ENCODE measurements around the gene PLCXD1. TPM values are rescaled to one million over a fixed set of nuclear protein-coding genes. Genes with fewer than 3 reads are reported as not detected.

The PLCXD1 gene
- total RNA-seq, 1 experiment from 2014 or later = 12.0 TPM

DNA sequence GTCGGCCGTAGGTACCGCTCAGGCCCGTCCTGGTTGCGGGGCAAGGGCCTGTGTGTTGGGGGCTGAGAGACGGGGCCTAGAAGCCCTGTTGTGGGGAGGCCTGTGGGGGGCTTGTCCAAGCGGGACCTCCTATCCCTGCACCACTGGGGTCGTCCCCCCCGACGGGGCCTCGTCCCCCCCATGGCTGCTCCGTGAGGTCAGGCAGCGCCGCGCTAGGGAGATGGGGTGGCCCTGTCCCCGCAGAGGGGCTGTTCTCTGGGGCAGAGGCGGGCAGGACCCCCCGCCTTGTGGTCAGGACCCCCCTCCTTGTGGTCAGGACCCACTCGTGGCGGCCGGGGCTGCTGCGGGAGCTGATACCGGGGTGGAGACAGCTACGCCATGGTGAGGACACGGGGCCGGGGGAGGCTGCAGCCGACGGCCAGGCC lies 49.6 kb downstream of the PLCXD1 start:
- H3K27me3 Mint-ChIP-seq (ENCODE audit: insufficient read depth, unreplicated experiment) = no peaks in the 10 kb centered on the region
- no peak for DNase-seq (ENCODE audit: unreplicated experiment)
- no peaks in the 10 kb centered on the region for H3K9me3 Mint-ChIP-seq (ENCODE audit: unreplicated experiment)
- TF ChIP-seq, protein P1, sequence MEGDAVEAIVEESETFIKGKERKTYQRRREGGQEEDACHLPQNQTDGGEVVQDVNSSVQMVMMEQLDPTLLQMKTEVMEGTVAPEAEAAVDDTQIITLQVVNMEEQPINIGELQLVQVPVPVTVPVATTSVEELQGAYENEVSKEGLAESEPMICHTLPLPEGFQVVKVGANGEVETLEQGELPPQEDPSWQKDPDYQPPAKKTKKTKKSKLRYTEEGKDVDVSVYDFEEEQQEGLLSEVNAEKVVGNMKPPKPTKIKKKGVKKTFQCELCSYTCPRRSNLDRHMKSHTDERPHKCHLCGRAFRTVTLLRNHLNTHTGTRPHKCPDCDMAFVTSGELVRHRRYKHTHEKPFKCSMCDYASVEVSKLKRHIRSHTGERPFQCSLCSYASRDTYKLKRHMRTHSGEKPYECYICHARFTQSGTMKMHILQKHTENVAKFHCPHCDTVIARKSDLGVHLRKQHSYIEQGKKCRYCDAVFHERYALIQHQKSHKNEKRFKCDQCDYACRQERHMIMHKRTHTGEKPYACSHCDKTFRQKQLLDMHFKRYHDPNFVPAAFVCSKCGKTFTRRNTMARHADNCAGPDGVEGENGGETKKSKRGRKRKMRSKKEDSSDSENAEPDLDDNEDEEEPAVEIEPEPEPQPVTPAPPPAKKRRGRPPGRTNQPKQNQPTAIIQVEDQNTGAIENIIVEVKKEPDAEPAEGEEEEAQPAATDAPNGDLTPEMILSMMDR (IDR thresholded peaks at IDR 0.05; ENCODE audit: unreplicated experiment) = no peak
- CTCF ChIA-PET = no interaction called here
- intact Hi-C loops (cut with micrococcal nuclease) = no loop called here
- H3K27ac Mint-ChIP-seq (ENCODE audit: low read depth, unreplicated experiment) = no peak overlapping the region
- no peaks in the 10 kb centered on the region for H3K4me1 Mint-ChIP-seq (ENCODE audit: insufficient read depth, unreplicated experiment)
- H3K4me3 Mint-ChIP-seq (ENCODE audit: unreplicated experiment) = no peak overlapping the region
- no TSS peak for BruUV-seq (replicated peaks)
- no peaks in the 10 kb centered on the region for H3K36me3 Mint-ChIP-seq (ENCODE audit: insufficient read depth, unreplicated experiment)
- POLR2A ChIA-PET = no interaction called here

DNA sequence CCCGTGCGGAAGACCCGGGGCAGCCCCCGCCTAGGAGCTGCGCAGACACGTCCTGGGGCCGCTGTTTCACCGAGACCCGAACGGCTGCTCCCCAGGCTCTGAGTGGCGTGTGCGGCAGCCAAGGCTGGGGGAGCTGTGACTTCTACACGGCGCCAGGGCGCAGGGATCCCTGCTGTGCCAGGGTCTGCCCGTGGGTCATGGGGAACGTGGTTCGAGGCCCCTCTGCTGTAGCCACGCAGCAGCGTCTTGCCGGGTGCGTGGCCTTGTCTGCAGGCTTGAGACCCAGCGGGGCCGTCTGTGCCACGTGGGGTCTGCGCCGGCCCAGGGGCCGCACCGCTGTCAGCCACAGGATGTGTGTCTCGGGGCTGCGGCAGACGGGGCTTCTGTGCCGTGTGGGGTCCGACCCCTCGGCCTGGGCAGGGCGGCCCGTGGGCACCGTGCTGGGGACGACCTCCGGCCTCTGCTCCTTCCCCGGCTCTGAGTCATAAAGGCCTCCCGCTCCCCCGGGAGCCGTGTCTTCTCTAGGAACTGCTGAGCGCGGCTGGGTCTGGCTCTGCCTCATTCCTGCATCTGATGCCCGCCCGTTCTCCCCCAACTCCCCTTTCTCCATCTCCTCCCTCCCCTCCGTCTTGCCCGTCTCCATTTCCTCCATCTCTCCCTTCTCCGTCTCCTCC lies 50.1 kb downstream of the PLCXD1 start:
- TF ChIP-seq, protein P1 (IDR thresholded peaks at IDR 0.05; ENCODE audit: unreplicated experiment) = no peak
- no peaks in the 10 kb centered on the region for H3K4me1 Mint-ChIP-seq (ENCODE audit: insufficient read depth, unreplicated experiment)
- BruUV-seq (replicated peaks) = no TSS peak
- H3K9me3 Mint-ChIP-seq (ENCODE audit: unreplicated experiment) = peaks cover 2% of the 10 kb centered on the region
- ChIA-PET CTCF (no interaction called here), POLR2A (no interaction called here)
- no peak for DNase-seq (ENCODE audit: unreplicated experiment)
- no peaks in the 10 kb centered on the region for H3K27me3 Mint-ChIP-seq (ENCODE audit: insufficient read depth, unreplicated experiment)
- no peak overlapping the region for H3K4me3 Mint-ChIP-seq (ENCODE audit: unreplicated experiment)
- intact Hi-C loops (cut with micrococcal nuclease) = no loop called here
- H3K36me3 Mint-ChIP-seq (ENCODE audit: insufficient read depth, unreplicated experiment) = peaks cover under 1% of the 10 kb centered on the region
- H3K27ac Mint-ChIP-seq (ENCODE audit: low read depth, unreplicated experiment) = no peak overlapping the region

DNA sequence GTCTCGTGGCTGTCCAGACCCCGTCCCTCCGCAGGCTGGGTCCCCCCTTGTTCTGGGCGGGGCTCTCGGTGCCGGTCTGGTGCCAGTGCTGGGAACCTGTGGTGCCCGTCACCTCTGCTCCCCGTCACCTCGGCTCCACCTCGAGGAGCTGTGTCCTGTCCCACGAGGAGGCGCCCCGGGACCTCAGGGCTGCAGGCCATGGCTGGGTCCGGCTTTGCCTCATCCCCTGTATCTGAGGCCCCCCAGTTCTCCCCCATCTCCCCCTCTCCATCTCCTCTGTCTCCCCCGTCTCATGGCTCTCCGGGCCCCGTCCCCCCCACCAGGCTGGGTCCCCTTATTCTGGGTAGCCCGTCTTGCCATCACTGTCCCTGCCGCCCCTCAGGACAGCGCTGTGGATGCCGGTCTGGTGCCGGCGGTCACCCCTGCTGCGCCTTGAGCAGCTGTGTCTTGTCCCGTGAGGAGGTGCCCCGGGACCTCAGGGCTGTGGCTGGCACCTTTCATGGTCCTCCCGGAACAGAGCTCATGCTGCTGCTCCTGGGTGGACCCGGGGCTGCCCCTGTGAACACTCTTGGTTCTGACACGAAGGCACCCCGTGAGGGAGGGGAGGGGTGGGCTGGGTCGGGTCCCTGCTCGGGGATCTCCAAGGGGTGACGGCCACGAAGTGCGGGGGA lies 50.8 kb downstream of the PLCXD1 start:
- TF ChIP-seq, protein P1 (IDR thresholded peaks at IDR 0.05; ENCODE audit: unreplicated experiment) = no peak
- BruUV-seq (replicated peaks) = no TSS peak
- H3K4me3 Mint-ChIP-seq (ENCODE audit: unreplicated experiment) = no peak overlapping the region

DNA sequence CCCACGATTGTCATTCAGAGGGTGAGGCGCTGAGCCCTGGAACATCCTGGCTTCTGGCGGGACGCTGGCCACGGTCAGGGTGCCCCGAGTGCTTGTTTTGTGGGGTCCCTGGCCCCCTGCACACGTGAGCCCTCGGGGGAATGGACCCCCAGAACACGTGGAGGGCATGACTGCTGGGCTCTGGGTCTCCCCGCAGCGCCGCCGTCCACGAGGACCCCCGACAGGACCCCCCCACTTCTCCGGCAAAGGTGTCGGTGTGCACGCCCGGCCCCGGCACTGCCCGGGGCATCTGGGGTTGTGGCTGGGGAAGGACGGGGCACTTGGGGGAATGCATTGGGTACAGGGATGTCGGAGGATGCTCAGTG lies 51.3 kb downstream of the PLCXD1 start:
- ChIA-PET CTCF (no interaction called here), POLR2A (no interaction called here)
- H3K4me3 Mint-ChIP-seq (ENCODE audit: unreplicated experiment) = no peak overlapping the region
- intact Hi-C loops (cut with micrococcal nuclease) = no loop called here
- no TSS peak for BruUV-seq (replicated peaks)
- H3K27ac Mint-ChIP-seq (ENCODE audit: low read depth, unreplicated experiment) = no peak overlapping the region
- H3K36me3 Mint-ChIP-seq (ENCODE audit: insufficient read depth, unreplicated experiment) = peaks cover 9% of the 10 kb centered on the region
- H3K4me1 Mint-ChIP-seq (ENCODE audit: insufficient read depth, unreplicated experiment) = no peaks in the 10 kb centered on the region
- no peaks in the 10 kb centered on the region for H3K27me3 Mint-ChIP-seq (ENCODE audit: insufficient read depth, unreplicated experiment)
- peaks cover 7% of the 10 kb centered on the region for H3K9me3 Mint-ChIP-seq (ENCODE audit: unreplicated experiment)
- TF ChIP-seq, protein P1 (IDR thresholded peaks at IDR 0.05; ENCODE audit: unreplicated experiment) = no peak
- no peak for DNase-seq (ENCODE audit: unreplicated experiment)

More for the DNA sequence above, 50.8 kb downstream of the PLCXD1 start:
- intact Hi-C loops (cut with micrococcal nuclease) = no loop called here
- Mint-ChIP-seq H3K27ac (ENCODE audit: low read depth, unreplicated experiment) (no peak overlapping the region), H3K27me3 (ENCODE audit: insufficient read depth, unreplicated experiment) (no peaks in the 10 kb centered on the region), H3K36me3 (ENCODE audit: insufficient read depth, unreplicated experiment) (peaks cover 7% of the 10 kb centered on the region), H3K4me1 (ENCODE audit: insufficient read depth, unreplicated experiment) (no peaks in the 10 kb centered on the region), H3K9me3 (ENCODE audit: unreplicated experiment) (peaks cover 7% of the 10 kb centered on the region)
- CTCF ChIA-PET = no interaction called here
- DNase-seq (ENCODE audit: unreplicated experiment) = no peak
- POLR2A ChIA-PET = no interaction called here

All from MCF 10A (cell line).